Right lobe of liver (tissue), 6 donors: ENCODE results near the gene PVALB. TPM values are rescaled to one million over a fixed set of nuclear protein-coding genes. Genes with fewer than 3 reads are reported as not detected.
A peak's percentile ranks its signal among the peaks of the same experiment; 100 is the strongest.

Source experiments
- ATAC-seq, 4 donors: fragments of 200-7000 bp; cut with Tn5 transposase; one replicate each; pipeline ENCODE4 v1.9.1; 2020; ENCODE audit warnings: mild to moderate bottlenecking in 4 of 4, moderate library complexity in 4 of 4
- DNase-seq, 3 donors: peaks; one replicate each; pipeline ENCODE4 v3.0.0-alpha.2; 2020
- H3K27ac ChIP-seq, 3 donors: fragments of 200-600 bp; one replicate each; pipeline ENCODE4 v1.8.0; 2022
- H3K27me3 ChIP-seq, 2 donors: fragments of 200-600 bp; one replicate each; pipeline ENCODE4 v1.8.0; 2022
- H3K36me3 ChIP-seq, 4 donors: fragments of 200-600 bp; sonication (generic) in 1 of 4; one replicate each; pipeline versions ENCODE4 v1.5.1 to v1.8.0; 2017 to 2022; ENCODE audit warnings: control low read depth in 1 of 4
- H3K4me1 ChIP-seq, 4 donors: fragments of 200-600 bp; sonication (generic) in 1 of 4; one replicate each; pipeline versions ENCODE4 v1.5.1 to v1.8.0; 2017 to 2022; ENCODE audit warnings: control low read depth in 1 of 4
- H3K4me3 ChIP-seq, 3 donors: fragments of 200-600 bp; one replicate each; pipeline ENCODE4 v1.8.0; 2022
- H3K9me3 ChIP-seq, 4 donors: fragments of 200-600 bp; sonication (generic) in 1 of 4; one replicate each; pipeline versions ENCODE4 v1.5.1 to v1.8.0; 2017 to 2022; ENCODE audit warnings: control low read depth in 1 of 4
- CTCF ChIP-seq, 4 donors: fragments of 200-600 bp in 3 of 4; fragments of 450-650 bp in 1 of 4; IDR thresholded peaks; one replicate each; pipeline versions ENCODE4 v1.5.1 to v1.8.0; 2016 to 2022; ENCODE audit warnings: antibody characterized with exemption in 4 of 4, mild to moderate bottlenecking in 2 of 4
- POLR2A ChIP-seq: fragments of 450-650 bp; IDR thresholded peaks from one replicate; pipeline ENCODE4 v1.6.1; 2017; ENCODE audit warnings: antibody characterized with exemption, mild to moderate bottlenecking
- WGBS: methylation state at CpG from one replicate; pipeline ENCODE4 v1.1.6; 2018; ENCODE audit warnings: low coverage, low lambda C conversion rate; ENCODE audit not compliant: insufficient coverage; ENCODE audit errors: missing lambda C conversion rate; 5-methylcytosine and 5-hydroxymethylcytosine counted together
- intact Hi-C, 2 donors: fragments of 100-400 bp; cut with DNase I; formaldehyde crosslinking; loops; one replicate each; pipeline versions ENCODE4 v1.11.2 to v1.14.1; 2022
- total RNA-seq, 6 experiments: library from RNA; depleted of rRNA in 2 of 6; stranded (reverse); fragments of >200 nt in 2 of 6; fragmentation: NEBNext Ultra II Directional in 3 of 6; extraction: Animal tissue kit (Norgen Biotek cat#: 25700) in 3 of 6; gene quantifications; one replicate each; pipeline versions ENCODE4 v1.1.0 to v1.2.4, GENCODE V29; 2016 to 2023
- donor health status: DM: no; HTN: yes; CAD: no.
- donor health status: DM: no; HTN: no; CAD: no.
- donor health status: DM: no; HTN: no; CAD: no.
- donor health status: DM: no; HTN: yes; CAD: no.
- donor health status: DM: no; HTN: yes; CAD: no.

The PVALB gene
- total RNA-seq, 6 experiments from 2014 or later = 0.59 to 1.7 (median 1.4) TPM; not detected in 2

- DNase-seq (peak; percentile 75 to 79 (median 79)), ATAC-seq (peak; percentile 90 to 98 (median 96))
- TF ChIP-seq POLR2A (no peak), CTCF (IDR thresholded peaks at IDR 0.05) (peak; percentile 86 to 95 (median 91))
- Histone ChIP-seq H3K27ac (no peak overlapping the region), H3K9me3 (no peaks in the 10 kb centered on the region), H3K4me1 (peaks cover 0 to 1% (median 0%) of the 10 kb centered on the region in 4 donors), H3K36me3 (no peaks in the 10 kb centered on the region), H3K27me3 (no peaks in the 10 kb centered on the region), H3K4me3 (no peak overlapping the region)
- 20% methylated on average over 24 of the region's 33 CpGs for WGBS
- intact Hi-C loops = loop anchor here in 1 of 2 donors (10.0 kb wide), 1 partner anchor 193 kb away; no protein-coding TSS in a partner anchor
Measured at GRCh38 chr22:36781656-36782627, 34.9 kb downstream of the PVALB start.

- H3K27ac ChIP-seq = no peak overlapping the region
- no peak overlapping the region for H3K4me3 ChIP-seq
- H3K4me1 ChIP-seq = peaks cover 0 to 12% (median 2%) of the 10 kb centered on the region in 4 donors
- TF ChIP-seq POLR2A (no peak), CTCF (IDR thresholded peaks at IDR 0.05) (no peak)
- H3K36me3 ChIP-seq = no peaks in the 10 kb centered on the region
- ATAC-seq (no peak), DNase-seq (no peak)
- intact Hi-C loops = no loop called here
- H3K27me3 ChIP-seq = no peaks in the 10 kb centered on the region
- H3K9me3 ChIP-seq = no peaks in the 10 kb centered on the region
Measured at GRCh38 chr22:36778020-36778419, 38.8 kb downstream of the PVALB start.

GRCh38 chr22:36776722-36777121, 40.1 kb downstream of the PVALB start:
- intact Hi-C loops = no loop called here

GRCh38 chr22:36775964-36776669, 40.7 kb downstream of the PVALB start, which contains the start of gene IFT27:
Gene IFT27 (minus strand): TSS chr22:36776119. CDS start chr22:36775707, 412 bp downstream.
- Histone ChIP-seq H3K4me3 (peak within 1 kb of the TSS; percentile 76 to 93 (median 89)), H3K9me3 (no peaks in the 10 kb centered on the region), H3K27ac (peak within 1 kb of the TSS; percentile 41 to 77 (median 41)), H3K27me3 (no peaks in the 10 kb centered on the region), H3K36me3 (no peaks in the 10 kb centered on the region), H3K4me1 (peaks cover 0 to 12% (median 2%) of the 10 kb centered on the region in 4 donors)
- under 1% methylated on average over 29 of the region's 43 CpGs for WGBS
- intact Hi-C loops = no loop called here
- DNase-seq (peak; percentile 95 to 100 (median 98)), ATAC-seq (peak; percentile 95 to 97 (median 96))
- TF ChIP-seq CTCF (IDR thresholded peaks at IDR 0.05) = no peak
- peak; percentile 22 for TF ChIP-seq POLR2A

More at GRCh38 chr22:36776722-36777121, 40.1 kb downstream of the PVALB start:
- Histone ChIP-seq H3K4me3 (peak overlapping the region in 2 of 3 donors; percentile 26 to 38), H3K4me1 (peaks cover 0 to 12% (median 2%) of the 10 kb centered on the region in 4 donors), H3K27me3 (no peaks in the 10 kb centered on the region), H3K9me3 (no peaks in the 10 kb centered on the region), H3K36me3 (no peaks in the 10 kb centered on the region), H3K27ac (no peak overlapping the region)
- no peak for TF ChIP-seq CTCF (IDR thresholded peaks at IDR 0.05)
- no peak for TF ChIP-seq POLR2A
- 42% methylated on average over 11 of the region's 12 CpGs for WGBS
- ATAC-seq = no peak
- no peak for DNase-seq
